Astrocyte of the spinal cord (primary cell): ENCODE results near the gene INSIG1.

Source experiments
- DNase-seq: peaks from one replicate; pipeline ENCODE4 v3.0.0; 2011; ENCODE audit warnings: low read depth, low spot score
- H3K4me3 ChIP-seq: 2 replicates; pipeline ENCODE4 v1.5.1; 2011; ENCODE audit warnings: low read depth, mild to moderate bottlenecking, low read length, moderate library complexity
- in situ Hi-C: cut with HindIII; loops from 2 replicates; pipeline ENCODE4 v1.10.0; 2017; ENCODE audit warnings: low sequenced_read_pairs
- TF ChIP-seq, protein P1 (sequence below): IDR thresholded peaks from 2 replicates; pipeline ENCODE4 v1.5.1; 2012; ENCODE audit warnings: low read depth, mild to moderate bottlenecking, low read length, inconsistent platforms

The INSIG1 gene

DNA sequence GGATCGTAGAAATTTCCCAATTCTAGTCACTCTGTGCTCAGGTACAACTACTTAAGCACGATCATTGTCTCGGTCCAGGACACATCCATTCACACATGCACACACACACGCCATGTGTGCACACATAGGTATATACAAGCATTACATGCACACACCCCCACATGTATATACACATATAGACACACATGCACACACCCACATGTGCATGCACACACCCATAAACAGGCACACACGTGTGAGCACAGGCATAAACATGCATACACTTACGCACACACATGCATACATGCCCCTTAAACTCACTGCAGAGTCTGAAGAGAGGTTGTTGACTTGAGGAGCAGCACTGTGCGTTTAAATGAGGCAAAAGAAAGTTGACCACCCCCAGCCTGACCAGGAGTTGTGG lies 32.5 kb upstream of the INSIG1 start:
- TF ChIP-seq, protein P1, sequence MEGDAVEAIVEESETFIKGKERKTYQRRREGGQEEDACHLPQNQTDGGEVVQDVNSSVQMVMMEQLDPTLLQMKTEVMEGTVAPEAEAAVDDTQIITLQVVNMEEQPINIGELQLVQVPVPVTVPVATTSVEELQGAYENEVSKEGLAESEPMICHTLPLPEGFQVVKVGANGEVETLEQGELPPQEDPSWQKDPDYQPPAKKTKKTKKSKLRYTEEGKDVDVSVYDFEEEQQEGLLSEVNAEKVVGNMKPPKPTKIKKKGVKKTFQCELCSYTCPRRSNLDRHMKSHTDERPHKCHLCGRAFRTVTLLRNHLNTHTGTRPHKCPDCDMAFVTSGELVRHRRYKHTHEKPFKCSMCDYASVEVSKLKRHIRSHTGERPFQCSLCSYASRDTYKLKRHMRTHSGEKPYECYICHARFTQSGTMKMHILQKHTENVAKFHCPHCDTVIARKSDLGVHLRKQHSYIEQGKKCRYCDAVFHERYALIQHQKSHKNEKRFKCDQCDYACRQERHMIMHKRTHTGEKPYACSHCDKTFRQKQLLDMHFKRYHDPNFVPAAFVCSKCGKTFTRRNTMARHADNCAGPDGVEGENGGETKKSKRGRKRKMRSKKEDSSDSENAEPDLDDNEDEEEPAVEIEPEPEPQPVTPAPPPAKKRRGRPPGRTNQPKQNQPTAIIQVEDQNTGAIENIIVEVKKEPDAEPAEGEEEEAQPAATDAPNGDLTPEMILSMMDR = no peak
- in situ Hi-C loops = no loop called here
- DNase-seq = no peak
- H3K4me3 ChIP-seq = no peak overlapping the region

DNA sequence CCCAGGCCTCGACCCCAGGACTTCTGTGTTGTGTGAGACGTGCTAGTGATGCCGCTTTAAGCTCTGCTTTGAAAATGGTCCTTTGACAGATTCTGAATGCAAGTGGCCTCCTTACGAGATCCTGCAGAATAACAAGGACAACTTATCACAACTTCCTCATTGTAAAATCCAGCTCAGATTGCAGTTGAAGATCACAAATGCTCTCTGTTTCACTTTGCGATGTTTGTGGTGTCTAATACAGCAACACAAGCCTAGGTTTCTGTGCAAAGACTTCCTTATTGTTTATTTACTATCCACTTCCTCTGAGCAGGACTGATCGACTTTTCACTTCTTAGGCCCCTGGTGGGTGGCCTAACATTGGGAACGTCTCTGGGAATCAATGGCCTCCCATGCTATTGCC lies 31.7 kb upstream of the INSIG1 start:
- TF ChIP-seq, protein P1 = no peak
- no peak overlapping the region for H3K4me3 ChIP-seq
- in situ Hi-C loops = no loop called here
- no peak for DNase-seq

DNA sequence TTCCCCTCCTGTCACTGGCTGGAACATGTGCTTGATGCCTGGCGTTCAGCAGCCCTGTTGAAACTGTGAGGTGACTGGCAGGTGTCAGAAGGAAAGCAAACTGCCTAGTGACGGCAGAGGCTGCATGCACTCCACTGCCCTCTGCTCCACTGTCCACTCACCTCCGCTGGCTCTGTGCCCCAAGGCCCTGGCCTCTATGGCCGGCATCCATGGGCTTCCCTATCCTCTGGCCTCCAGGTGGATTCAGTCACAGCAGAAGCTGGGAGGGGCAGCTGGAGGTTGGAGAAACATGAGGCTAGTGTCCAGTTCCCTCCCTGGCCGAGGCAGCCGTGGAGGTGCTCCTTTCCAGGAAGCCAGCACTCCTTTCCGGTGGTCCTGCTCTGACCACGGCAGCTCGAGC lies 31.2 kb upstream of the INSIG1 start:
- in situ Hi-C loops = no loop called here
- H3K4me3 ChIP-seq = no peak overlapping the region
- DNase-seq = no peak
- TF ChIP-seq, protein P1 = no peak

DNA sequence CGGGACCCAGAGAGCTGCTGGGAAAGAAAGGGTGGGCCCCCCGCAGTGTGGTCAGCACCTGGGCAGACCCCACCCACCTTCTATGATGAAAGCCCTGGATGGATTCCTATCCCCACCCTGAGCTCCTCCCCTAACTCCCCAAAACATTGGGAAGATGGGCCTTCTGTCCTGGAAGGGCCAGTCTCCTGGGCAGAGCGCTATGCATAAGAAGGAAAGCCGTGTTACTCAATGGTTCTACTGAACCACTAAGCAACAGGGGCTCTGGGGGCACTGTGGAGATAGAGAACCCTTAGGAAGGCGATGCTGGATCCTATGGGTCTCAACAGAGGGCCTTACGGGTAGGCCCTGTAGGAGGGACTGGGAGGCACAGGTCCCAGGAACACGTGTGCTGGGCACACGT lies 30.7 kb upstream of the INSIG1 start:
- in situ Hi-C loops = no loop called here
- DNase-seq = no peak
- TF ChIP-seq, protein P1 = no peak
- H3K4me3 ChIP-seq = no peak overlapping the region

DNA sequence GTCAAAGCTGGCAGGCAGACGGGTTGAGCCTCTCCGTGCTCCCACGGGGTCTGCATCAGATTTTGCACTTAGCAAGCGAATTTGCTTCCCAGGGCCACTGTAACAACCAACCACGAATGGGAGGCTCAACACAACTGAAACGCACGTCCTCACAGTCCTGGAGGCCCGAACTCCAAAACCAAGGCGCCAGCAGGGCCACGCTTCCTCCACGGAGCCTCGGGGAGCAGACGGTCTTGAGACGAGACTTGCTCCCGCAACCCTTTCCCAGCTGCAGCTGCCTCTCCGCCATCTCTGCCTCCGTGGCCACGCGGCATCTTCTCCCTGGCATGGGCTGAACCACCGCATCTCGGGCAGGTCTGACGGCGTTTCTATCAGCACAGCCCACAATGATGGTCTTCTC lies 30.2 kb upstream of the INSIG1 start:
- H3K4me3 ChIP-seq = no peak overlapping the region
- TF ChIP-seq, protein P1 = no peak
- DNase-seq = no peak
- in situ Hi-C loops = no loop called here

DNA sequence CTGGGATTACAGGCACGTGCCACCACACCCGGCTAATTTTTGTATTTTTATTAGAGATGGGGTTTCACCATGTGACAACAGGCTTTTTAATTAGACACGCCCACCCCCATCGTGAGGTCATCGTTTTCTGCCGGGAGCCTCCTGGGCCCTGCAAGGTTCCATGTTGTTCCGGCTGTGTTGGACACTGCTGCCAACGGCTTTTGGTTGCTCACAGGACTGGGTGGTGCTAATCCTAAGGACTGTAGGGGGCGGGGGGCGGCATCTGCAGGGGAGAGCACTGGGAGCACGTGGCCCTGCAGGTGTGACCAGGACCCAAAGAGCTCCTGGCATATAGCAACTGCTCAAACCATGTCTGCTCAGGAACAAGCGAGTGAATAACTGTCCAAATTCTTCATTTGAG lies 29.5 kb upstream of the INSIG1 start:
- TF ChIP-seq, protein P1 = no peak
- DNase-seq = no peak
- no peak overlapping the region for H3K4me3 ChIP-seq
- in situ Hi-C loops = no loop called here

DNA sequence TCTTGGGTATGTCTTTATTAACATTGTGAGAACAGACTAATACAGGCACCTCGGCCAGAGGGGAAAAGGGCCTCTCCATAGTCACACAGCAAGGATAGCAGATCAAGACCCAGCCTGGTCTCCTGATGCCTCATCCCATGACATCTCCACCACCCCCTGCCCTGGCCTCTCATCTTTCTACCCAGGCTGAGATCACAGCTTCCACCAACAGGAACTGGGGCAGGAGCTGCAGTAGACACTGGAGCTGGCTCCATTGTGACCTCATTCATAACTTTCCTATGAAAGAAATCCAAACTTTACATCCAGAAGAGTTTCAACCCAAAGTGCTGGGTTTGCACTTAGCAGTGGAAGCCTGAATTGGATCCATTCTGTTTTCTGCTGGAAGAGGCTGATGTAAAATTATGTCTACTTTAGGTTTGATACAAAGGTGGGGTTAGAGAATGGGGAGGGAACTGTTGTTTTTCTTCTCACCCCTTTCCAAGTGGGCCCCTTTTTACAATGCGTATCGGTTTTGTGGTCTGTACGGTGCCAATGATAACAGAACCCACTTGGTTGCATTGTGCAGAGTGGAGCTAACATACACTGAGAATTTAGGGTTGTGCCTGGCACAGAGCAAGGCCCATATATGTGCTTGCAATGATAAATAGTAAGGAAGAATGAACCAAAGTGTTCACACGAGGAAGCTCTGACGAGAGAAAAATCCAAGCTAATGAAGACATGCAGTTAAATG lies 28.6 kb upstream of the INSIG1 start:
- DNase-seq = no peak
- H3K4me3 ChIP-seq = no peak overlapping the region
- in situ Hi-C loops = no loop called here
- TF ChIP-seq, protein P1 = no peak
